HG03045 (cell line): ENCODE measurements around the gene NDUFA12.

Experiments used
- ATAC-seq: cut with Tn5 transposase; IDR thresholded peaks from one replicate; pipeline ENCODE4 v1.9.1; 2021; ENCODE audit warnings: mild to moderate bottlenecking, moderate library complexity; ENCODE audit not compliant: unreplicated experiment

NDUFA12 gene

GRCh38 chr12:94942663-94943062 is 60.8 kb downstream of the NDUFA12 start:
- no peak for ATAC-seq

GRCh38 chr12:94941440-94941862 is 62.0 kb downstream of the NDUFA12 start:
- ATAC-seq: no peak

DNA sequence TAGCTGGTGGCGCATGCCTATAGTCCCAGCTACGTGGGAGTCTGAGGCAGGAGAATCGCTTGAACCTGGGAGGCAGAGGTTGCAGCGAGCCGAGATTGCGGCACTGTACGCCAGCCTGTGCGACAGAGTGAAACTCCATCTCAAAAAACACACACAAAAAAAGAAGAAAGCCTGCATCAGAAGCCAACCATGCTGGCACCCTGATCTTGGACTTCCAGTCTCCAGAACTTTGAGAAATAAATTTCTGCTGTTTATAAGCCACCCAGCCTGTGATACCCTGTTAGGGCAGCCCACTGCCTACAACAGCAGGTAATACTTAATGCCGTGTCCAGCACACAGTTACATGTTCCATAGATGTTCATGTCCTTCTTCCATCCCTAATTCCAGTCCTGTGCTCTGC is 62.7 kb downstream of the NDUFA12 start:
- ATAC-seq: no peak

GRCh38 chr12:94938583-94938982 is 64.9 kb downstream of the NDUFA12 start:
- ATAC-seq: no peak

DNA sequence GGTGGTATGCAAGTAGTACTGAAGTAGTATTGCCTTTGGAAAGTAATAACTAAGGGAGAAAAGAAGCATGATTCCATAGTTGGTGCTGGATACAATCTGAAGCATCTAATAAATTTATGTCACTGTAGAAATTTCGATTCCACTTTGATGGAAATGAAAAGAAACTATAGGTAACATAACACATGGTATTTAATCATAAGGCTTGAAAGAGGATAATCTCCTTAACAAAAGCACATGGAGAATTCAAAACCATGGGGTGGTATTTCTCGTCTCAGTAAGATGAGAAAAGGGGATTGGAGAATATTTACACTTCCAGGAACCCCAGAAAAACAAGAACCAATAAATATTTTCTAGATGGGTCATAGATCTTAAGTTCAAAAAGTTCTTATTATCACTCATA is 72.7 kb downstream of the NDUFA12 start:
- ATAC-seq: no peak

GRCh38 chr12:94930216-94930654 is 73.3 kb downstream of the NDUFA12 start:
- ATAC-seq: no peak

DNA sequence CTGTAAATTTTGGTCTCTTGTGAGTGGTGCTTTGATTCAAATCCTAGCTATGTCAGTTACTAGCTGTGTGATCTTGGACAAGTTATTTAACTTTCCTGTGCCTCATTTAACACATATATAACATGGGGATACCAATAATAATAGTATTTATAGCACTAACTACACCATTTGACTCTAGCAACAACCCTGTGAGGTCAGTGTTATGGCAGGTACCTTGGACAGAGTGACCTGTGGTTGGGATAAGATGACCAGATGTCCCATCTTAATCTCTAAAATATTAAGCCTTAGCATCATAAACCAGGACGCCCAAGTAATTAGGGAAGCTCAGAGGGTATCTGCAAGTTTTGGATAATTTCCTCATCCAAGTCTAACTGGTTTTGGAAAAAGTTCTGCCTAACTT is 73.7 kb downstream of the NDUFA12 start:
- no peak for ATAC-seq

GRCh38 chr12:94925729-94926128 is 77.8 kb downstream of the NDUFA12 start:
- no peak for ATAC-seq

DNA sequence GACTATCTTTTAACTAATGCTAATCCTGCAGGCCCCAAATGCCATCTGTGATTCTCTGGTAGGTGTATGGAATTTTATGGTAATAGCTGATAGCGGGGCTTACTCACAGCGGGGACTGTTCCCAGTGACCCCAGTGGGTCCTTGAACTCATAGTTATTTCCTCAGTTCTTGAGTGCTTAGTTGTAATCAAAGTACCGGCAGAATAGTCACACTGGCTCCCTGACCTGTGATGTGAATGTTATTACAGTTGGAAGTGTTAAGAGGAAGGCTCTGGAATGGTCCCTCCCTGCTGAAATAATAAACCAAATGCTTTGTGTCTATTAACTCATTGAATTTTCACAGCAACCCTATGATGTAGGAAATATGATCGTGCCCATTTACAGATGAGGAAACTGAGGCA is 78.3 kb downstream of the NDUFA12 start:
- ATAC-seq: no peak

DNA sequence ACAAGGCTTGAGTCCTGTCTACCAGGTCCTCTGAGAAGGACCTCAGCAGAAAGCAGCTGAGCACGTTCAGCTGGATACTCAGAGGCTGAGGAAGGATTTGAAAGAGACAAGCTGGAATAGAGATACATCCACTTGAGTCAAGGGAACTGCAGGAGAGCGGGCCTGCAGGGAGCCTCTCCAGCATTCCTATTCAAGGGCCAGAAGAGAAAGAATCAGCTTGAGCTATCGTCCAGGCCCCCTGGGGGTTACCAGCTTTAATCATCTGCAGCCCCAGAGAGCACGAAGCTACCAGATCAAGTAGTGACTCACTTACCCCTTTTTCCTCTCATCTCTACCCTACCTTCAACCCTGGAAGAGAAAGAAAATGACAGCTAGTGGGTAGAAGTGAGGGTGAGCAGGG is 80.9 kb downstream of the NDUFA12 start:
- ATAC-seq: no peak
